Activated naive CD8-positive, alpha-beta T cell treated with anti-CD3 and anti-CD28 coated beads for 36 hours (primary cell): ENCODE measurements around the gene OR1D2. TPM values are rescaled to one million over a fixed set of nuclear protein-coding genes. Genes with fewer than 3 reads are reported as not detected.
A peak's percentile ranks its signal among the peaks of the same experiment; 100 is the strongest.
"Not testable (repeated sequence)": the region's sequence is repeated elsewhere in the genome, so short reads cannot be mapped to it uniquely, and the experiment has no call there.

Source experiments
- DNase-seq: peaks from one replicate; pipeline ENCODE4 v3.0.0; 2021
- H3K27ac Mint-ChIP-seq: one replicate; pipeline ENCODE4 v1.8.0; 2022; ENCODE audit warnings: mild to moderate bottlenecking, moderate library complexity, mixed read lengths
- H3K27me3 Mint-ChIP-seq: one replicate; pipeline ENCODE4 v1.8.0; 2022; ENCODE audit warnings: mild to moderate bottlenecking, mixed read lengths
- H3K36me3 Mint-ChIP-seq: one replicate; pipeline ENCODE4 v1.8.0; 2021; ENCODE audit warnings: mild to moderate bottlenecking, mixed read lengths
- H3K4me1 Mint-ChIP-seq: one replicate; pipeline ENCODE4 v1.8.0; 2021; ENCODE audit warnings: mixed read lengths
- H3K4me3 Mint-ChIP-seq: one replicate; pipeline ENCODE4 v1.8.0; 2022; ENCODE audit warnings: mild to moderate bottlenecking, moderate library complexity, mixed read lengths
- H3K9me3 Mint-ChIP-seq: one replicate; pipeline ENCODE4 v1.8.0; 2022; ENCODE audit warnings: mixed read lengths
- total RNA-seq, 2 experiments: library from RNA; stranded (reverse); gene quantifications; one replicate each; pipeline ENCODE4 v1.2.3, GENCODE V29; 2021

The OR1D2 gene
- total RNA-seq, result not detected

GRCh38 chr17:3104322-3104721 lies at the start of gene OR1D2:
TSS of gene OR1D2 (minus strand) at chr17:3104422. CDS start at chr17:3092996, 11,426 bp downstream.
- no peak for DNase-seq
- Mint-ChIP-seq H3K36me3 (no peaks in the 10 kb centered on the region), H3K27ac (no peak within 1 kb of the TSS), H3K4me1 (no peaks in the 10 kb centered on the region), H3K27me3 (peaks cover 8% of the 10 kb centered on the region), H3K9me3 (peaks cover 18% of the 10 kb centered on the region), H3K4me3 (no peak within 1 kb of the TSS)

GRCh38 chr17:3137494-3137893 lies 33.3 kb upstream of the OR1D2 start:
- not testable (repeated sequence) for H3K4me3 Mint-ChIP-seq, H3K4me1 Mint-ChIP-seq, H3K36me3 Mint-ChIP-seq, H3K27me3 Mint-ChIP-seq, DNase-seq, H3K27ac Mint-ChIP-seq
- H3K9me3 Mint-ChIP-seq, result peaks cover 11% of the 10 kb centered on the region

GRCh38 chr17:3127451-3127850 lies 23.2 kb upstream of the OR1D2 start, which contains the start of gene OR1G1:
TSS of gene OR1G1 (minus strand) at chr17:3127551. CDS start at chr17:3127551, 0 bp downstream.
- Mint-ChIP-seq H3K27me3 (peaks cover 26% of the 10 kb centered on the region), H3K4me1 (no peaks in the 10 kb centered on the region), H3K9me3 (no peaks in the 10 kb centered on the region), H3K4me3 (no peak within 1 kb of the TSS), H3K27ac (no peak within 1 kb of the TSS), H3K36me3 (no peaks in the 10 kb centered on the region)
- DNase-seq, result no peak

- not testable (repeated sequence) for H3K9me3 Mint-ChIP-seq, DNase-seq, H3K4me1 Mint-ChIP-seq, H3K27ac Mint-ChIP-seq, H3K4me3 Mint-ChIP-seq, H3K36me3 Mint-ChIP-seq
- H3K27me3 Mint-ChIP-seq, result peaks cover 24% of the 10 kb centered on the region
Observed at GRCh38 chr17:3073850-3074249, 30.4 kb downstream of the OR1D2 start.

- not testable (repeated sequence) for H3K27me3 Mint-ChIP-seq, DNase-seq, H3K9me3 Mint-ChIP-seq, H3K4me1 Mint-ChIP-seq, H3K4me3 Mint-ChIP-seq, H3K27ac Mint-ChIP-seq, H3K36me3 Mint-ChIP-seq
Observed at GRCh38 chr17:3065192-3065591, 39.0 kb downstream of the OR1D2 start.

- not testable (repeated sequence) for H3K27me3 Mint-ChIP-seq, H3K36me3 Mint-ChIP-seq, H3K9me3 Mint-ChIP-seq, H3K27ac Mint-ChIP-seq, H3K4me3 Mint-ChIP-seq, H3K4me1 Mint-ChIP-seq, DNase-seq
Observed at GRCh38 chr17:3063507-3063906, 40.7 kb downstream of the OR1D2 start, which contains the start of gene OR1D5. TSS of gene OR1D5 (minus strand) at chr17:3063607. CDS start at chr17:3063607, 0 bp downstream.

GRCh38 chr17:3062824-3063377 lies 41.3 kb downstream of the OR1D2 start:
- DNase-seq, H3K27me3 Mint-ChIP-seq, H3K9me3 Mint-ChIP-seq, H3K36me3 Mint-ChIP-seq, H3K27ac Mint-ChIP-seq, H3K4me3 Mint-ChIP-seq, H3K4me1 Mint-ChIP-seq: not testable (repeated sequence)

- not testable (repeated sequence) for H3K4me1 Mint-ChIP-seq, H3K36me3 Mint-ChIP-seq, H3K9me3 Mint-ChIP-seq, H3K27me3 Mint-ChIP-seq, H3K27ac Mint-ChIP-seq, H3K4me3 Mint-ChIP-seq, DNase-seq
Observed at GRCh38 chr17:3054868-3055267, 49.4 kb downstream of the OR1D2 start.

GRCh38 chr17:3049705-3050295 lies 54.4 kb downstream of the OR1D2 start:
- Mint-ChIP-seq H3K27ac (no peak overlapping the region), H3K27me3 (peaks cover 7% of the 10 kb centered on the region), H3K9me3 (no peaks in the 10 kb centered on the region), H3K36me3 (no peaks in the 10 kb centered on the region), H3K4me3 (peak overlapping the region; percentile 89), H3K4me1 (peaks cover 10% of the 10 kb centered on the region)
- DNase-seq, result no peak

- Mint-ChIP-seq H3K27me3 (peaks cover 13% of the 10 kb centered on the region), H3K4me1 (peaks cover 10% of the 10 kb centered on the region), H3K27ac (peak overlapping the region; percentile 84), H3K9me3 (peaks cover 5% of the 10 kb centered on the region), H3K4me3 (peak overlapping the region; percentile 89), H3K36me3 (no peaks in the 10 kb centered on the region)
- peak; percentile 91 for DNase-seq
Observed at GRCh38 chr17:3048727-3049471, 55.3 kb downstream of the OR1D2 start.

- no peak overlapping the region for H3K27ac Mint-ChIP-seq
- peaks cover 27% of the 10 kb centered on the region for H3K27me3 Mint-ChIP-seq
- H3K4me3 Mint-ChIP-seq, result no peak overlapping the region
- peaks cover 11% of the 10 kb centered on the region for H3K9me3 Mint-ChIP-seq
- H3K36me3 Mint-ChIP-seq, result no peaks in the 10 kb centered on the region
- DNase-seq, result no peak
- H3K4me1 Mint-ChIP-seq, result peaks cover 10% of the 10 kb centered on the region
Observed at GRCh38 chr17:3046753-3047152, 57.5 kb downstream of the OR1D2 start.

- peaks cover 11% of the 10 kb centered on the region for H3K9me3 Mint-ChIP-seq
- H3K4me1 Mint-ChIP-seq, result peaks cover 12% of the 10 kb centered on the region
- peak; percentile 17 for DNase-seq
- H3K36me3 Mint-ChIP-seq, result no peaks in the 10 kb centered on the region
- H3K27me3 Mint-ChIP-seq, result peaks cover 46% of the 10 kb centered on the region
- no peak overlapping the region for H3K27ac Mint-ChIP-seq
- no peak overlapping the region for H3K4me3 Mint-ChIP-seq
Observed at GRCh38 chr17:3043737-3044365, 60.4 kb downstream of the OR1D2 start.

GRCh38 chr17:3040882-3041281 lies 63.3 kb downstream of the OR1D2 start:
- H3K27ac Mint-ChIP-seq, result no peak overlapping the region
- peaks cover 48% of the 10 kb centered on the region for H3K27me3 Mint-ChIP-seq
- DNase-seq, result no peak
- peaks cover 6% of the 10 kb centered on the region for H3K4me1 Mint-ChIP-seq
- H3K36me3 Mint-ChIP-seq, result no peaks in the 10 kb centered on the region
- peaks cover 11% of the 10 kb centered on the region for H3K9me3 Mint-ChIP-seq
- H3K4me3 Mint-ChIP-seq, result no peak overlapping the region

- H3K9me3 Mint-ChIP-seq, result peaks cover 11% of the 10 kb centered on the region
- H3K36me3 Mint-ChIP-seq, result no peaks in the 10 kb centered on the region
- no peak overlapping the region for H3K27ac Mint-ChIP-seq
- DNase-seq, result no peak
- H3K27me3 Mint-ChIP-seq, result peaks cover 48% of the 10 kb centered on the region
- peaks cover 6% of the 10 kb centered on the region for H3K4me1 Mint-ChIP-seq
- H3K4me3 Mint-ChIP-seq, result no peak overlapping the region
Observed at GRCh38 chr17:3039736-3040135, 64.5 kb downstream of the OR1D2 start.

- peaks cover 6% of the 10 kb centered on the region for H3K4me1 Mint-ChIP-seq
- H3K4me3 Mint-ChIP-seq, result no peak overlapping the region
- peaks cover 6% of the 10 kb centered on the region for H3K9me3 Mint-ChIP-seq
- no peaks in the 10 kb centered on the region for H3K36me3 Mint-ChIP-seq
- peaks cover 42% of the 10 kb centered on the region for H3K27me3 Mint-ChIP-seq
- no peak overlapping the region for H3K27ac Mint-ChIP-seq
- no peak for DNase-seq
Observed at GRCh38 chr17:3038941-3039340, 65.3 kb downstream of the OR1D2 start.
